C1 segment of cervical spinal cord (tissue), 14 donors: ENCODE measurements around the gene KLRC1.
"Not testable (repeated sequence)": the region's sequence is repeated elsewhere in the genome, so short reads cannot be mapped to it uniquely, and the experiment has no call there.

Experiments
- DNase-seq, 14 donors: peaks; one replicate each; lab custom pipeline; 2025; lab: John Stamatoyannopoulos, UW

KLRC1 gene

GRCh38 chr12:10422159-10422558 lies 31.0 kb downstream of the KLRC1 start:
- DNase-seq, result not testable (repeated sequence)

- not testable (repeated sequence) for DNase-seq
Observed at GRCh38 chr12:10420334-10420733, 32.8 kb downstream of the KLRC1 start, which contains the start of gene KLRC3. Gene KLRC3 (minus strand): TSS chr12:10420595. CDS start chr12:10420550, 45 bp downstream.

- no peak for DNase-seq
Observed at GRCh38 chr12:10409392-10409791, 43.8 kb downstream of the KLRC1 start, which contains the start of gene KLRC4. Gene KLRC4 (minus strand): TSS chr12:10409757. CDS start chr12:10409575, 182 bp downstream.

GRCh38 chr12:10408842-10409241 lies 44.3 kb downstream of the KLRC1 start:
- DNase-seq, result no peak

GRCh38 chr12:10406725-10407124 lies 46.5 kb downstream of the KLRC1 start:
- no peak for DNase-seq

- no peak for DNase-seq
Observed at GRCh38 chr12:10405294-10405693, 47.9 kb downstream of the KLRC1 start.

GRCh38 chr12:10404798-10405197 lies 48.4 kb downstream of the KLRC1 start:
- DNase-seq, result no peak

- DNase-seq, result no peak
Observed at GRCh38 chr12:10400829-10401228, 52.3 kb downstream of the KLRC1 start.

GRCh38 chr12:10398168-10398567 lies 55.0 kb downstream of the KLRC1 start:
- DNase-seq, result no peak

GRCh38 chr12:10397296-10397695 lies 55.9 kb downstream of the KLRC1 start:
- DNase-seq, result no peak

GRCh38 chr12:10396176-10396575 lies 57.0 kb downstream of the KLRC1 start:
- not testable (repeated sequence) for DNase-seq
